Measurements from ENCODE around the gene RUSC1.
A peak's percentile ranks its signal among the peaks of the same experiment; 100 is the strongest.

The RUSC1 gene

DNA sequence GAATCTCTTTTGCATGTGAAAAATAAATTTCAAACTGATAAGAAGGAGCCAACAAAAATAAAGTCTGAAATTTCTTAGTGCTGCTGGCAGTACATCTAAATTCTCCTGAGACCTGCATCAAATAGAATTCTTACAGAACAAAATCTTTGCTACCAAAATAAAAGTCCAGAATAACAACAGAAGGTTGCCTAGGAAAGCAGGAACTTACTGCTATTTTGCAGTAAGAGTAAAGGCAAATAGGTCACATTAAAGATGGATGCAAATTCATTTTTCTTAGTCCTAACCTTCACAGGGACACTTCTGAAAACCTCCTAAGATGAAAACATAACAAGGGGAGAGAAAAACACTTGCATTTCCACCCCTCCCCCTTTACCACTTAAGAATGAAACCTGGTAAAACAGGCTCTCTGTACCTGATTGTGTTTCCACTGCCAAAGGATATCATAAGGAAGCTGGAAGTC lies 59.0 kb downstream of the RUSC1 start:
- peak; percentile 69 for DNase-seq (ENCODE audit: low read depth)
- TF ChIP-seq, protein P1, sequence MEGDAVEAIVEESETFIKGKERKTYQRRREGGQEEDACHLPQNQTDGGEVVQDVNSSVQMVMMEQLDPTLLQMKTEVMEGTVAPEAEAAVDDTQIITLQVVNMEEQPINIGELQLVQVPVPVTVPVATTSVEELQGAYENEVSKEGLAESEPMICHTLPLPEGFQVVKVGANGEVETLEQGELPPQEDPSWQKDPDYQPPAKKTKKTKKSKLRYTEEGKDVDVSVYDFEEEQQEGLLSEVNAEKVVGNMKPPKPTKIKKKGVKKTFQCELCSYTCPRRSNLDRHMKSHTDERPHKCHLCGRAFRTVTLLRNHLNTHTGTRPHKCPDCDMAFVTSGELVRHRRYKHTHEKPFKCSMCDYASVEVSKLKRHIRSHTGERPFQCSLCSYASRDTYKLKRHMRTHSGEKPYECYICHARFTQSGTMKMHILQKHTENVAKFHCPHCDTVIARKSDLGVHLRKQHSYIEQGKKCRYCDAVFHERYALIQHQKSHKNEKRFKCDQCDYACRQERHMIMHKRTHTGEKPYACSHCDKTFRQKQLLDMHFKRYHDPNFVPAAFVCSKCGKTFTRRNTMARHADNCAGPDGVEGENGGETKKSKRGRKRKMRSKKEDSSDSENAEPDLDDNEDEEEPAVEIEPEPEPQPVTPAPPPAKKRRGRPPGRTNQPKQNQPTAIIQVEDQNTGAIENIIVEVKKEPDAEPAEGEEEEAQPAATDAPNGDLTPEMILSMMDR (conservative IDR thresholded peaks at IDR 0.05; ENCODE audit: low read length): no peak
- H3K4me3 ChIP-seq (ENCODE audit: low read length): no peak overlapping the region
